Body of pancreas (tissue), 4 donors: ENCODE data around the gene TMEM184B. TPM values are rescaled to one million over a fixed set of nuclear protein-coding genes. Genes with fewer than 3 reads are reported as not detected.

ENCODE experiments used
- ATAC-seq: fragments of 150-250 bp; one replicate; pipeline ENCODE4 v1.9.1; 2016
- DNase-seq, 4 donors: peaks; one replicate each; pipeline ENCODE4 v3.0.0-alpha.2; 2019
- H3K27ac ChIP-seq, 4 donors: fragments of 200-600 bp; sonication (generic); 1 replicate in 3 of 4; 2 replicates in 1 of 4; pipeline versions ENCODE4 v1.5.1 to v1.6.1; 2016 to 2019; ENCODE audit warnings: mild to moderate bottlenecking in 1 of 4, mixed read lengths in 1 of 4, moderate library complexity in 1 of 4
- H3K27me3 ChIP-seq, 2 donors: fragments of 200-600 bp; sonication (generic); one replicate each; pipeline ENCODE4 v1.6.0; 2016; ENCODE audit warnings: mild to moderate bottlenecking in 1 of 2
- H3K36me3 ChIP-seq, 2 donors: fragments of 200-600 bp; sonication (generic); replicated peaks in 1 of 2; 2 replicates each; pipeline ENCODE4 v1.5.1; 2016; ENCODE audit warnings: low read depth in 2 of 2; ENCODE audit not compliant: insufficient read depth in 1 of 2
- H3K4me1 ChIP-seq: fragments of 200-600 bp; sonication (generic); one replicate; pipeline ENCODE4 v1.6.0; 2016
- H3K4me3 ChIP-seq, 2 donors: fragments of 200-600 bp; sonication (generic); 1 replicate in 1 of 2; 2 replicates in 1 of 2; pipeline ENCODE4 v1.5.1; 2016 to 2019
- H3K9me3 ChIP-seq, 3 donors: fragments of 200-600 bp; sonication (generic); 1 replicate in 2 of 3; 2 replicates in 1 of 3; pipeline ENCODE4 v1.5.1; 2016
- POLR2A ChIP-seq, 3 donors: fragments of 450-650 bp; IDR thresholded peaks; one replicate each; pipeline ENCODE4 v1.6.1; 2016; ENCODE audit warnings: antibody characterized with exemption in 3 of 3, mild to moderate bottlenecking in 2 of 3
- WGBS, 2 donors: methylation state at CpG; one replicate each; pipeline ENCODE4 v1.1.5; 2017; 5-methylcytosine and 5-hydroxymethylcytosine counted together
- intact Hi-C: fragments of 100-400 bp; cut with DNase I; formaldehyde crosslinking; loops from one replicate; pipeline ENCODE4 v1.15.1; 2023
- total RNA-seq, 2 donors: library from RNA; depleted of rRNA; stranded (reverse); fragments of >200 nt; gene quantifications; one replicate each; pipeline ENCODE4 v1.1.0, GENCODE V29; 2016
- TF ChIP-seq, protein P1 (sequence below), 7 experiments: fragments of 450-650 bp in 4 of 7; fragments of 200-600 bp in 3 of 7; sonication (generic) in 3 of 7; IDR thresholded peaks; one replicate each; pipeline ENCODE4 v1.5.1; 2016 to 2019; ENCODE audit warnings: antibody characterized with exemption in 7 of 7

The TMEM184B gene
- total RNA-seq, 2 donors from 2014 or later: 28.7 to 31.4 TPM

DNA sequence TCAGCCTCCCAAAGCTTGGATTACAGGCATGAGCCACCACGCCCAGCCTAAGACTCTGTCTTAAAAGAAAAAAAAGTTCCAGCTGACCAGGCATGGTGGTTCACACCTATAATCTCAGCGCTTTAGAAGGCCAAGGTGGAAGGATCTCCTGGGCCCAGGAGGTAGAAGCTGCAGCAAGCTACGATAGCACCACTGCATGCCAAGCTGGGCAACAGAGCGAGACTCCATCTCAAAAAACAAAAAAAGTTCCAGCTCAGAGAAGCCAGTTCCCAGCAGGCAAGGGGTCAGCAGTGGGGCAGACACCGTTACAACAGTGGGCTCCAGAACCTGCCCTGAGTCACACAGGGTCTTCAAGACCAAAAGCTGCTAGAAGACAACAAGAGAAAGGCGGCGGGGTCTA lies 3.3 kb downstream of the TMEM184B start:
- Histone ChIP-seq H3K27ac (no peak overlapping the region), H3K4me1 (peaks cover 35% of the 10 kb centered on the region), H3K4me3 (no peak overlapping the region), H3K9me3 (no peaks in the 10 kb centered on the region), H3K27me3 (no peaks in the 10 kb centered on the region), H3K36me3 (no peaks in the 10 kb centered on the region)
- TF ChIP-seq, protein P1, sequence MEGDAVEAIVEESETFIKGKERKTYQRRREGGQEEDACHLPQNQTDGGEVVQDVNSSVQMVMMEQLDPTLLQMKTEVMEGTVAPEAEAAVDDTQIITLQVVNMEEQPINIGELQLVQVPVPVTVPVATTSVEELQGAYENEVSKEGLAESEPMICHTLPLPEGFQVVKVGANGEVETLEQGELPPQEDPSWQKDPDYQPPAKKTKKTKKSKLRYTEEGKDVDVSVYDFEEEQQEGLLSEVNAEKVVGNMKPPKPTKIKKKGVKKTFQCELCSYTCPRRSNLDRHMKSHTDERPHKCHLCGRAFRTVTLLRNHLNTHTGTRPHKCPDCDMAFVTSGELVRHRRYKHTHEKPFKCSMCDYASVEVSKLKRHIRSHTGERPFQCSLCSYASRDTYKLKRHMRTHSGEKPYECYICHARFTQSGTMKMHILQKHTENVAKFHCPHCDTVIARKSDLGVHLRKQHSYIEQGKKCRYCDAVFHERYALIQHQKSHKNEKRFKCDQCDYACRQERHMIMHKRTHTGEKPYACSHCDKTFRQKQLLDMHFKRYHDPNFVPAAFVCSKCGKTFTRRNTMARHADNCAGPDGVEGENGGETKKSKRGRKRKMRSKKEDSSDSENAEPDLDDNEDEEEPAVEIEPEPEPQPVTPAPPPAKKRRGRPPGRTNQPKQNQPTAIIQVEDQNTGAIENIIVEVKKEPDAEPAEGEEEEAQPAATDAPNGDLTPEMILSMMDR (IDR thresholded peaks at IDR 0.05): no peak
- TF ChIP-seq POLR2A (IDR thresholded peaks at IDR 0.05): no peak
- DNase-seq (no peak), ATAC-seq (no peak)
- intact Hi-C loops: no loop called here
- WGBS, 2 donors: 89 to 100% methylated on average over 7 of the region's 7 CpGs

GRCh38 chr22:38267086-38267485 lies 5.7 kb downstream of the TMEM184B start:
- peak; percentile 38 for ATAC-seq
- Histone ChIP-seq H3K27ac (peak overlapping the region in 2 of 4 donors; percentile 16 to 32), H3K4me1 (peaks cover 35% of the 10 kb centered on the region), H3K27me3 (no peaks in the 10 kb centered on the region), H3K9me3 (no peaks in the 10 kb centered on the region), H3K4me3 (no peak overlapping the region), H3K36me3 (no peaks in the 10 kb centered on the region)
- 67 to 90% methylated on average over 4 of the region's 4 CpGs for WGBS, 2 donors
- intact Hi-C loops: no loop called here
- no peak for DNase-seq
- no peak for TF ChIP-seq POLR2A (IDR thresholded peaks at IDR 0.05)
- TF ChIP-seq, protein P1 (IDR thresholded peaks at IDR 0.05): no peak

GRCh38 chr22:38266120-38266519 lies 6.7 kb downstream of the TMEM184B start:
- DNase-seq: peak in 2 of 4 donors; percentile 28 to 42
- Histone ChIP-seq H3K27me3 (no peaks in the 10 kb centered on the region), H3K36me3 (no peaks in the 10 kb centered on the region), H3K4me3 (no peak overlapping the region), H3K4me1 (peaks cover 32% of the 10 kb centered on the region), H3K9me3 (no peaks in the 10 kb centered on the region), H3K27ac (peak overlapping the region in 2 of 4 donors; percentile 32 to 35)
- intact Hi-C loops: no loop called here
- WGBS, 2 donors: 28 to 42% methylated on average over 6 to 8 of the region's 8 CpGs
- TF ChIP-seq, protein P1 (IDR thresholded peaks at IDR 0.05): no peak
- no peak for TF ChIP-seq POLR2A (IDR thresholded peaks at IDR 0.05)
- no peak for ATAC-seq

DNA sequence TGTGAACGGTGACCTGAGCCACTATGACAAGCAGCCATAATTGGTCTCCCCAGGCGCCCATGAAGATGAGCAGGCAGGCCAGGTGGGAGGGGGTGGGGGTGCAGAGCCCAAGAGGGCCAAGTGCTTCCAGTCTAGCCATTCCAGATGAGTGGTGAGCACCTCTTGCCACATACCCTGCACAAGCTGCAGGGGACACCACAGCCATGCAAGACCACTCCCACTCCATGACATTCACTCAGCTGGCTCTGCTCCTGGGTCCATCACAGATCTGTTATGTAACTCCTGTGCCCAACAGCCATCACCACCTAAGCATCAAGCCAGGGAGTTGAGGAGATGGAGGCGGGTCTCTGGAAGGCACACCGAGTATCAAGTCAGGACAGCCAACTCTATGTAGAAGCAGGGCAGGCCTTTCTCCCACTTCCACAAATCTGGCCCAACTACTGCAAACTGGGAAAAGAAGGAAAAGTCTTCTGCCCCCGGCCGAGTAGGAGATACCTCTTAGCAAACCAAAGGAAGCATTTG lies 8.4 kb downstream of the TMEM184B start:
- DNase-seq: no peak
- ATAC-seq: no peak
- Histone ChIP-seq H3K9me3 (no peaks in the 10 kb centered on the region), H3K36me3 (no peaks in the 10 kb centered on the region), H3K4me1 (peaks cover 31% of the 10 kb centered on the region), H3K27me3 (no peaks in the 10 kb centered on the region), H3K27ac (no peak overlapping the region), H3K4me3 (no peak overlapping the region)
- intact Hi-C loops: no loop called here
- 84 to 85% methylated on average over 4 to 6 of the region's 6 CpGs for WGBS, 2 donors
- TF ChIP-seq, protein P1 (IDR thresholded peaks at IDR 0.05): no peak
- TF ChIP-seq POLR2A (IDR thresholded peaks at IDR 0.05): no peak
